GM20431 (cell line): ENCODE data around the gene RMDN2.
"Not testable (repeated sequence)": the region's sequence is repeated elsewhere in the genome, so short reads cannot be mapped to it uniquely, and the experiment has no call there.

Experiments
- in situ Hi-C: fragments of 300-500 bp; cut with MseI, MboI; formaldehyde crosslinking; loops from one replicate; pipeline ENCODE4 v1.15.0; 2020; ENCODE audit warnings: low sequenced_read_pairs; ENCODE audit not compliant: unreplicated experiment

RMDN2 gene

GRCh38 chr2:37926635-37927034, 1.5 kb downstream of the RMDN2 start:
- in situ Hi-C loops = no loop called here

GRCh38 chr2:37928377-37928776, 3.3 kb downstream of the RMDN2 start:
- in situ Hi-C loops = no loop called here

- in situ Hi-C loops = not testable (repeated sequence)
Observed at GRCh38 chr2:37930392-37930791, 5.3 kb downstream of the RMDN2 start.

GRCh38 chr2:37932873-37933272, 7.8 kb downstream of the RMDN2 start:
- in situ Hi-C loops = not testable (repeated sequence)

GRCh38 chr2:37934591-37935513, 9.8 kb downstream of the RMDN2 start:
- in situ Hi-C loops = no loop called here

- in situ Hi-C loops = not testable (repeated sequence)
Observed at GRCh38 chr2:37937568-37937967, 12.5 kb downstream of the RMDN2 start.

- in situ Hi-C loops = not testable (repeated sequence)
Observed at GRCh38 chr2:37941267-37941666, 16.2 kb downstream of the RMDN2 start.

GRCh38 chr2:37944268-37944667, 19.2 kb downstream of the RMDN2 start:
- in situ Hi-C loops = no loop called here

GRCh38 chr2:37947306-37947705, 22.2 kb downstream of the RMDN2 start:
- in situ Hi-C loops = no loop called here

- in situ Hi-C loops = not testable (repeated sequence)
Observed at GRCh38 chr2:37962018-37962739, 37.1 kb downstream of the RMDN2 start.

GRCh38 chr2:37962740-37963121, 37.6 kb downstream of the RMDN2 start:
- in situ Hi-C loops = not testable (repeated sequence)

- in situ Hi-C loops = not testable (repeated sequence)
Observed at GRCh38 chr2:37963901-37964300, 38.8 kb downstream of the RMDN2 start.

- in situ Hi-C loops = no loop called here
Observed at GRCh38 chr2:37966326-37966725, 41.2 kb downstream of the RMDN2 start.

- in situ Hi-C loops = no loop called here
Observed at GRCh38 chr2:37969731-37970130, 44.6 kb downstream of the RMDN2 start.

- in situ Hi-C loops = no loop called here
Observed at GRCh38 chr2:37971971-37972370, 46.9 kb downstream of the RMDN2 start.

- in situ Hi-C loops = no loop called here
Observed at GRCh38 chr2:37973615-37974353, 48.7 kb downstream of the RMDN2 start.

- in situ Hi-C loops = loop anchor here (25.0 kb wide), 1 partner anchor 536 kb away; no protein-coding TSS in a partner anchor
Observed at GRCh38 chr2:37975808-37976207, 50.7 kb downstream of the RMDN2 start.

GRCh38 chr2:37976411-37976810, 51.3 kb downstream of the RMDN2 start:
- in situ Hi-C loops = loop anchor here (25.0 kb wide), 1 partner anchor 536 kb away; no protein-coding TSS in a partner anchor

- in situ Hi-C loops = loop anchor here (10.0 to 25.0 kb wide), 2 partner anchors 293 to 530 kb away; no protein-coding TSS in a partner anchor
Observed at GRCh38 chr2:37982147-37982582, 57.1 kb downstream of the RMDN2 start.

GRCh38 chr2:37982847-37983246, 57.8 kb downstream of the RMDN2 start:
- in situ Hi-C loops = loop anchor here (10.0 to 25.0 kb wide), 2 partner anchors 292 to 529 kb away; no protein-coding TSS in a partner anchor
